MCF 10A (cell line): ENCODE results near the gene KLF7. TPM values are rescaled to one million over a fixed set of nuclear protein-coding genes. Genes with fewer than 3 reads are reported as not detected.

Experiments used
- BruUV-seq: library from RNA; stranded (reverse); fragments of 400-500 nt; replicated peaks from 2 replicates; lab custom pipeline; 2021; lab: Mats Ljungman, UMichigan
- CTCF ChIA-PET: fragments of 300-600 bp; sonication (Branson Sonifier 250); formaldehyde crosslinking; extraction: SDS; loops from one replicate; lab custom pipeline; 2021; ENCODE audit warnings: antibody characterized with exemption, inconsistent platforms; lab: Yijun Ruan, JAX
- POLR2A ChIA-PET: fragments of 300-600, 350-650 bp; sonication (Branson Sonifier 250); formaldehyde crosslinking; extraction: SDS; loops from one replicate; lab custom pipeline; 2020; ENCODE audit warnings: antibody characterized with exemption, inconsistent platforms; lab: Yijun Ruan, JAX
- DNase-seq: peaks from one replicate; pipeline ENCODE4 v3.0.0-alpha.2; 2018; ENCODE audit not compliant: unreplicated experiment
- H3K27ac Mint-ChIP-seq: one replicate; pipeline ENCODE4 v1.8.0; 2022; ENCODE audit warnings: mild to moderate bottlenecking, low read depth, mixed read lengths; ENCODE audit not compliant: unreplicated experiment
- H3K27me3 Mint-ChIP-seq: one replicate; pipeline ENCODE4 v1.8.0; 2022; ENCODE audit warnings: mixed read lengths; ENCODE audit not compliant: insufficient read depth, unreplicated experiment
- H3K36me3 Mint-ChIP-seq: one replicate; pipeline ENCODE4 v1.8.0; 2022; ENCODE audit warnings: mild to moderate bottlenecking, moderate library complexity, mixed read lengths; ENCODE audit not compliant: insufficient read depth, unreplicated experiment
- H3K4me1 Mint-ChIP-seq: one replicate; pipeline ENCODE4 v1.8.0; 2022; ENCODE audit warnings: mixed read lengths; ENCODE audit not compliant: insufficient read depth, unreplicated experiment
- H3K4me3 Mint-ChIP-seq: one replicate; pipeline ENCODE4 v1.8.0; 2022; ENCODE audit warnings: mild to moderate bottlenecking, moderate library complexity, mixed read lengths; ENCODE audit not compliant: unreplicated experiment
- H3K9me3 Mint-ChIP-seq: one replicate; pipeline ENCODE4 v1.8.0; 2022; ENCODE audit warnings: mixed read lengths; ENCODE audit not compliant: unreplicated experiment
- intact Hi-C: fragments of 100-400 bp; cut with micrococcal nuclease; formaldehyde crosslinking; loops from 2 replicates; pipeline ENCODE4 v1.14.1; 2022
- total RNA-seq: library from RNA; stranded (reverse); gene quantifications from 2 replicates; pipeline ENCODE4 v1.2.3, GENCODE V29; 2022
- TF ChIP-seq, protein P1 (sequence below): fragments of 200-600 bp; IDR thresholded peaks from one replicate; pipeline ENCODE4 v1.8.0; 2022; ENCODE audit warnings: antibody characterized with exemption, mild to moderate bottlenecking; ENCODE audit not compliant: unreplicated experiment

Gene KLF7
- total RNA-seq, 1 experiment from 2014 or later, result 40.1 TPM

DNA sequence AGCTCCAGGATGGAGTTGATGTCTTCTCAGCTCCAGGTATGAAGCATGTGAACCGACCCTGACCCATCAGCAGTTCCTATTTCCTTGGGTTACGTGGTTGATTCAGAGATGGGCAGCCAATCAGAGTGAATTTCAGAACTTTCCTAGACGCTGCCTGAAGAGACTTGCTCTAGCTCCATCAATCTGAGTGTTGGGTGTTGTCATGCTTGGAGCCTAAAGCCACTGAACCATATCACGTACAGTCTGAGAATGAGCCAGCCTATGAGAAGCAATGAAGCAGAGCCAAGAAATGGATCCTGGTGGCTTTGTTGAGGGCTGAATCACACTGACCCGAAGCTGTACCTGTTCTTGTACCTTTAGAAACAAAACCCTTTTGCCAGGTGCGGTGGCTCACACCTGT, 19.6 kb upstream of the KLF7 start:
- intact Hi-C loops, result no loop called here
- H3K4me1 Mint-ChIP-seq, result peaks cover 20% of the 10 kb centered on the region
- H3K9me3 Mint-ChIP-seq, result no peaks in the 10 kb centered on the region
- no TSS peak for BruUV-seq
- H3K27ac Mint-ChIP-seq, result no peak overlapping the region
- H3K27me3 Mint-ChIP-seq, result no peaks in the 10 kb centered on the region
- no peak for DNase-seq
- no peak overlapping the region for H3K4me3 Mint-ChIP-seq
- POLR2A ChIA-PET, result interaction anchor here (1.2 kb wide), 1 partner anchor 13 kb away, joined by 3 read pairs; no protein-coding TSS in a partner anchor
- TF ChIP-seq, protein P1, sequence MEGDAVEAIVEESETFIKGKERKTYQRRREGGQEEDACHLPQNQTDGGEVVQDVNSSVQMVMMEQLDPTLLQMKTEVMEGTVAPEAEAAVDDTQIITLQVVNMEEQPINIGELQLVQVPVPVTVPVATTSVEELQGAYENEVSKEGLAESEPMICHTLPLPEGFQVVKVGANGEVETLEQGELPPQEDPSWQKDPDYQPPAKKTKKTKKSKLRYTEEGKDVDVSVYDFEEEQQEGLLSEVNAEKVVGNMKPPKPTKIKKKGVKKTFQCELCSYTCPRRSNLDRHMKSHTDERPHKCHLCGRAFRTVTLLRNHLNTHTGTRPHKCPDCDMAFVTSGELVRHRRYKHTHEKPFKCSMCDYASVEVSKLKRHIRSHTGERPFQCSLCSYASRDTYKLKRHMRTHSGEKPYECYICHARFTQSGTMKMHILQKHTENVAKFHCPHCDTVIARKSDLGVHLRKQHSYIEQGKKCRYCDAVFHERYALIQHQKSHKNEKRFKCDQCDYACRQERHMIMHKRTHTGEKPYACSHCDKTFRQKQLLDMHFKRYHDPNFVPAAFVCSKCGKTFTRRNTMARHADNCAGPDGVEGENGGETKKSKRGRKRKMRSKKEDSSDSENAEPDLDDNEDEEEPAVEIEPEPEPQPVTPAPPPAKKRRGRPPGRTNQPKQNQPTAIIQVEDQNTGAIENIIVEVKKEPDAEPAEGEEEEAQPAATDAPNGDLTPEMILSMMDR, result no peak
- no peaks in the 10 kb centered on the region for H3K36me3 Mint-ChIP-seq
- CTCF ChIA-PET, result no interaction called here

DNA sequence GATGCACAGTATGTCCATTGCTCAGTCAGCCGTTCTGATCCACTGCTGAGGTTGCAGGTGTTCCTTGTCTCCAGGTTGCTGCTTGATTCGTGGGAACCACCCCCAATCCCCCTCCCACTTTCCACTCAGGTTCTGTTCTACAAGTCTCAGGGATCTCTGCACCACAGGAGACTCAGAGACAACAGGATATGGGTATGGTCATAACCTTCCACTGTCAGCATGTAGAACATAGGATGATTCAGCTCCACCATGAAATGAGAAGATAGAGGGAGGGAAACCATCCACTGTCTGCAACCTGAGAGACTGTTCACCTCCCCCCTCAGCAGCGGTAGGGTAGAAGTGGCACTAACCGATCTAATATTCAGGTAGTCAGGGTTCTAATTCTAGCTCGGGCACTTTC, 19.0 kb upstream of the KLF7 start:
- ChIA-PET CTCF (interaction anchor here (0.7 kb wide), 1 partner anchor 47 kb away, joined by 4 read pairs; no protein-coding TSS in a partner anchor), POLR2A (interaction anchor here (1.2 kb wide), 1 partner anchor 13 kb away, joined by 3 read pairs; no protein-coding TSS in a partner anchor)
- H3K4me3 Mint-ChIP-seq, result no peak overlapping the region
- TF ChIP-seq, protein P1, result no peak
- BruUV-seq, result no TSS peak
- DNase-seq, result no peak
- H3K36me3 Mint-ChIP-seq, result no peaks in the 10 kb centered on the region
- peaks cover 20% of the 10 kb centered on the region for H3K4me1 Mint-ChIP-seq
- H3K27me3 Mint-ChIP-seq, result no peaks in the 10 kb centered on the region
- H3K9me3 Mint-ChIP-seq, result no peaks in the 10 kb centered on the region
- intact Hi-C loops, result no loop called here
- H3K27ac Mint-ChIP-seq, result no peak overlapping the region

GRCh38 chr2:207184348-207184747, 18.6 kb upstream of the KLF7 start:
- DNase-seq, result no peak
- peaks cover 20% of the 10 kb centered on the region for H3K4me1 Mint-ChIP-seq
- no TSS peak for BruUV-seq
- intact Hi-C loops, result no loop called here
- H3K36me3 Mint-ChIP-seq, result no peaks in the 10 kb centered on the region
- TF ChIP-seq, protein P1, result no peak
- H3K27me3 Mint-ChIP-seq, result no peaks in the 10 kb centered on the region
- ChIA-PET POLR2A (interaction anchor here (1.2 kb wide), 1 partner anchor 14 kb away, joined by 3 read pairs; no protein-coding TSS in a partner anchor), CTCF (interaction anchor here (0.7 kb wide), 1 partner anchor 47 kb away, joined by 4 read pairs; no protein-coding TSS in a partner anchor)
- H3K27ac Mint-ChIP-seq, result no peak overlapping the region
- H3K4me3 Mint-ChIP-seq, result no peak overlapping the region
- no peaks in the 10 kb centered on the region for H3K9me3 Mint-ChIP-seq

GRCh38 chr2:207183506-207183905, 17.8 kb upstream of the KLF7 start:
- no peak for DNase-seq
- H3K9me3 Mint-ChIP-seq, result no peaks in the 10 kb centered on the region
- ChIA-PET POLR2A (no interaction called here), CTCF (no interaction called here)
- peaks cover 13% of the 10 kb centered on the region for H3K4me1 Mint-ChIP-seq
- no peak overlapping the region for H3K4me3 Mint-ChIP-seq
- no peaks in the 10 kb centered on the region for H3K36me3 Mint-ChIP-seq
- TF ChIP-seq, protein P1, result no peak
- intact Hi-C loops, result no loop called here
- H3K27me3 Mint-ChIP-seq, result no peaks in the 10 kb centered on the region
- no peak overlapping the region for H3K27ac Mint-ChIP-seq
- BruUV-seq, result no TSS peak
